Endometrial microvascular endothelial cells (primary cell): ENCODE measurements around the gene ATP6V1F. TPM values are rescaled to one million over a fixed set of nuclear protein-coding genes. Genes with fewer than 3 reads are reported as not detected.

Experiments used
- in situ Hi-C: cut with HindIII; loops from 2 replicates; pipeline ENCODE4 v1.10.0; 2017; ENCODE audit warnings: low sequenced_read_pairs, low pct_unique_long_range_greater_than_20kb; ENCODE audit errors: inconsistent ontology term
- total RNA-seq: library from RNA; depleted of rRNA; stranded (reverse); fragments of >200 nt; gene quantifications from one replicate; pipeline ENCODE4 v1.2.3, GENCODE V29; 2015; ENCODE audit errors: inconsistent ontology term

ATP6V1F gene
- total RNA-seq, 1 donor from 2014 or later, result 135 TPM

GRCh38 chr7:128890306-128891109 lies 27.9 kb downstream of the ATP6V1F start:
- in situ Hi-C loops, result no loop called here

GRCh38 chr7:128891110-128891941 lies 28.7 kb downstream of the ATP6V1F start:
- in situ Hi-C loops, result no loop called here

- in situ Hi-C loops, result no loop called here
Observed at GRCh38 chr7:128891942-128892269, 29.2 kb downstream of the ATP6V1F start.

GRCh38 chr7:128892521-128893250 lies 30.0 kb downstream of the ATP6V1F start:
- in situ Hi-C loops, result no loop called here

- in situ Hi-C loops, result no loop called here
Observed at GRCh38 chr7:128893251-128894100, 30.8 kb downstream of the ATP6V1F start.

GRCh38 chr7:128894101-128894440 lies 31.4 kb downstream of the ATP6V1F start:
- in situ Hi-C loops, result no loop called here

GRCh38 chr7:128895320-128895719 lies 32.7 kb downstream of the ATP6V1F start:
- in situ Hi-C loops, result no loop called here

GRCh38 chr7:128899392-128899791 lies 36.7 kb downstream of the ATP6V1F start:
- in situ Hi-C loops, result no loop called here

GRCh38 chr7:128900237-128900636 lies 37.6 kb downstream of the ATP6V1F start:
- in situ Hi-C loops, result no loop called here

GRCh38 chr7:128902761-128903585 lies 40.3 kb downstream of the ATP6V1F start:
- in situ Hi-C loops, result no loop called here

GRCh38 chr7:128903621-128904361 lies 41.1 kb downstream of the ATP6V1F start:
- in situ Hi-C loops, result no loop called here

GRCh38 chr7:128904381-128905197 lies 41.9 kb downstream of the ATP6V1F start:
- in situ Hi-C loops, result no loop called here

GRCh38 chr7:128906001-128906765 lies 43.5 kb downstream of the ATP6V1F start:
- in situ Hi-C loops, result no loop called here

- in situ Hi-C loops, result no loop called here
Observed at GRCh38 chr7:128906766-128907559, 44.3 kb downstream of the ATP6V1F start.
